ENCODE results near the gene USP43.
A peak's percentile ranks its signal among the peaks of the same experiment; 100 is the strongest.
"Not testable (repeated sequence)": the region's sequence is repeated elsewhere in the genome, so short reads cannot be mapped to it uniquely, and the experiment has no call there.

The USP43 gene

GRCh38 chr17:9635340-9635739 is 10.0 kb upstream of the USP43 start (continued):
- TF ChIP-seq ZNF274 (IDR thresholded peaks at IDR 0.05; ENCODE audit: low read length) (no peak), ZNF274 (tag by site-specific recombination; IDR thresholded peaks at IDR 0.05; ENCODE audit: borderline replicate concordance) (no peak), ZNF629 (tag by site-specific recombination; IDR thresholded peaks at IDR 0.05) (no peak)

- no peak overlapping the region for H3K4me3 ChIP-seq (ENCODE audit: low read depth, low read length)
- ChIA-PET POLR2A (no interaction called here), CTCF (no interaction called here)
- TF ChIP-seq, protein P1, sequence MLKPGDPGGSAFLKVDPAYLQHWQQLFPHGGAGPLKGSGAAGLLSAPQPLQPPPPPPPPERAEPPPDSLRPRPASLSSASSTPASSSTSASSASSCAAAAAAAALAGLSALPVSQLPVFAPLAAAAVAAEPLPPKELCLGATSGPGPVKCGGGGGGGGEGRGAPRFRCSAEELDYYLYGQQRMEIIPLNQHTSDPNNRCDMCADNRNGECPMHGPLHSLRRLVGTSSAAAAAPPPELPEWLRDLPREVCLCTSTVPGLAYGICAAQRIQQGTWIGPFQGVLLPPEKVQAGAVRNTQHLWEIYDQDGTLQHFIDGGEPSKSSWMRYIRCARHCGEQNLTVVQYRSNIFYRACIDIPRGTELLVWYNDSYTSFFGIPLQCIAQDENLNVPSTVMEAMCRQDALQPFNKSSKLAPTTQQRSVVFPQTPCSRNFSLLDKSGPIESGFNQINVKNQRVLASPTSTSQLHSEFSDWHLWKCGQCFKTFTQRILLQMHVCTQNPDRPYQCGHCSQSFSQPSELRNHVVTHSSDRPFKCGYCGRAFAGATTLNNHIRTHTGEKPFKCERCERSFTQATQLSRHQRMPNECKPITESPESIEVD (tag by site-specific recombination; IDR thresholded peaks at IDR 0.05): no peak
- H3K36me3 ChIP-seq (ENCODE audit: control insufficient read depth in 2 of 2, insufficient read depth in 1 of 2, low read length in 2 of 2): no peaks in the 10 kb centered on the region
- no peaks in the 10 kb centered on the region for H3K9me3 ChIP-seq (ENCODE audit: control insufficient read depth, insufficient read depth, low read depth, low read length)
- H3K27ac ChIP-seq (ENCODE audit: extremely low read depth, low read depth, low read length): no peak overlapping the region
- H3K4me1 ChIP-seq (ENCODE audit: control insufficient read depth, insufficient read depth, low read length): no peaks in the 10 kb centered on the region
Observed at GRCh38 chr17:9636501-9636900, 8.8 kb upstream of the USP43 start.

- not testable (repeated sequence) for H3K4me1 ChIP-seq (ENCODE audit: control insufficient read depth, insufficient read depth, low read length); H3K4me3 ChIP-seq (ENCODE audit: low read depth, low read length); H3K9me3 ChIP-seq (ENCODE audit: control insufficient read depth, insufficient read depth, low read depth, low read length); H3K36me3 ChIP-seq (ENCODE audit: control insufficient read depth in 2 of 2, insufficient read depth in 1 of 2, low read length in 2 of 2); H3K27ac ChIP-seq (ENCODE audit: extremely low read depth, low read depth, low read length)
- CTCF ChIA-PET: interaction anchor here (1.6 kb wide), 1 partner anchor 63 kb away, joined by 8 read pairs; the partner anchor contains the start of gene CFAP52
- POLR2A ChIA-PET: interaction anchor here (0.5 to 1.0 kb wide), 2 partner anchors 54 to 71 kb away, joined by 4 to 8 read pairs; no protein-coding TSS in a partner anchor
- peak; percentile 99 for TF ChIP-seq ZNF146 (tag by site-specific recombination; IDR thresholded peaks at IDR 0.05)
- TF ChIP-seq, protein P2, sequence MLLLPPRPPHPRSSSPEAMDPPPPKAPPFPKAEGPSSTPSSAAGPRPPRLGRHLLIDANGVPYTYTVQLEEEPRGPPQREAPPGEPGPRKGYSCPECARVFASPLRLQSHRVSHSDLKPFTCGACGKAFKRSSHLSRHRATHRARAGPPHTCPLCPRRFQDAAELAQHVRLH (tag by site-specific recombination; IDR thresholded peaks at IDR 0.05): peak; percentile 83
Observed at GRCh38 chr17:9640388-9640787, 4.9 kb upstream of the USP43 start.

DNA sequence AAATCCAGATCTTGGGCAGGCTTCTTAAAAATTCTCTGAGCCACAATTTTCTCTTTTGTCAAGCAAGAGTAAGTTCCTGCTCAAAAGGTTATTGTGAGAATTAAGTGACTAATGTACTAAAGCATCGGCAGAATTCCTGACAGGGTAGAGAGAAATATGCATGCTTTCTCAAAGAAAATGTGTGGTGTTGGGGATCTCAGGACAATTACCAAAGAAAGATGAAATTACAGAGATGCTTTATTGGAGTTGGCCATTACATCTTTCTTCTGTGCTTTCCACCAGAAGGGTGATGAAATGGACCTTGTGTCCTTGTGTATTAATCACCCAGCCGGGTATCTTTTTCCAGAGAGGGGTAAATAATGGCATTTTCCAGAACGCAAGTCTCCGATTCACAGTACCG is 1.7 kb upstream of the USP43 start:
- Histone ChIP-seq H3K4me1 (ENCODE audit: control insufficient read depth, insufficient read depth, low read length) (peaks cover 11% of the 10 kb centered on the region), H3K27ac (ENCODE audit: extremely low read depth, low read depth, low read length) (no peak overlapping the region), H3K36me3 (ENCODE audit: control insufficient read depth in 2 of 2, insufficient read depth in 1 of 2, low read length in 2 of 2) (no peaks in the 10 kb centered on the region; a peak in 1 of 3 replicates), H3K9me3 (ENCODE audit: control insufficient read depth, insufficient read depth, low read depth, low read length) (no peaks in the 10 kb centered on the region), H3K4me3 (ENCODE audit: low read depth, low read length) (no peak overlapping the region)
- no peak for TF ChIP-seq ELK4 (IDR thresholded peaks at IDR 0.05; ENCODE audit: borderline replicate concordance, low read depth, low read length)
- no peak for TF ChIP-seq MYNN (tag by site-specific recombination; IDR thresholded peaks at IDR 0.05; ENCODE audit: borderline replicate concordance)
- TF ChIP-seq BCL6B (tag by site-specific recombination; IDR thresholded peaks at IDR 0.05): no peak
- TF ChIP-seq MEIS1 (CRISPR knock-in tag; IDR thresholded peaks at IDR 0.05; ENCODE audit: borderline replicate concordance): no peak
- no peak for TF ChIP-seq KLF8 (tag by site-specific recombination; IDR thresholded peaks at IDR 0.05)
- TF ChIP-seq ZNF23 (tag by site-specific recombination; IDR thresholded peaks at IDR 0.05; ENCODE audit: borderline replicate concordance): no peak
- TF ChIP-seq ZNF777 (tag by site-specific recombination; IDR thresholded peaks at IDR 0.05; ENCODE audit: borderline replicate concordance): no peak
- no peak for TF ChIP-seq ZNF518A (tag by site-specific recombination; conservative IDR thresholded peaks at IDR 0.05; ENCODE audit: low read depth)
- TF ChIP-seq SETDB1 (IDR thresholded peaks at IDR 0.05; ENCODE audit: insufficient read length, low read length): no peak
- TF ChIP-seq ZNF747 (tag by site-specific recombination; IDR thresholded peaks at IDR 0.05): no peak
- TF ChIP-seq ZNF449 (tag by site-specific recombination; IDR thresholded peaks at IDR 0.05): no peak
- CTCF ChIA-PET: interaction anchor here (0.6 to 1.4 kb wide), 3 partner anchors 50 to 129 kb away, joined by 3 to 4 read pairs (median 3); no protein-coding TSS in a partner anchor
- POLR2A ChIA-PET: no interaction called here

All from HEK293 (cell line).